ENCODE measurements around the gene ARHGAP19. TPM values are rescaled to one million over a fixed set of nuclear protein-coding genes. Genes with fewer than 3 reads are reported as not detected.

ARHGAP19 gene
- total RNA-seq, 4 donors from 2014 or later: 5.7 to 10.4 (median 9.2) TPM

DNA sequence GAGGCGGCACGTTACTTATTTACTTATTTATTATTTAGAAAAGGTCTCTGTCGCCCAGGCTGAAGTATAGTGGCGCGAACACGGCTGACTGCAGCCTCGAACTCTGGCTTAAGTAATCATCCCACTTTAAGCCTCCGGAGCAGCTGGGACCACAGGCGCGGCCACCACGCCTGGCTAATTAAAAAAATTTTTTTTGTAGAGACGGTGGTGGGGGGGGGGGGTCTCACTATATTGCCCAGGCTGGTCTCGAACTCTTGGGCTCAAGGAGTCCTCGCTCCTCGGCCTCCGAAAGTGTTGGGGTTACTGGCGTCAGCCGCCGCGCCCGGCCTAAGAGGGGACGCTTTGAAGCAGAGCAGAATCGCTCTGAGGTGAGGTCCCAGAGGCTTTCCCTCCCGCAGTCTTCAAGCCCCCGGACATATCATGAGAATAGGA is 42.8 kb upstream of the ARHGAP19 start:
- TF ChIP-seq, protein P1, sequence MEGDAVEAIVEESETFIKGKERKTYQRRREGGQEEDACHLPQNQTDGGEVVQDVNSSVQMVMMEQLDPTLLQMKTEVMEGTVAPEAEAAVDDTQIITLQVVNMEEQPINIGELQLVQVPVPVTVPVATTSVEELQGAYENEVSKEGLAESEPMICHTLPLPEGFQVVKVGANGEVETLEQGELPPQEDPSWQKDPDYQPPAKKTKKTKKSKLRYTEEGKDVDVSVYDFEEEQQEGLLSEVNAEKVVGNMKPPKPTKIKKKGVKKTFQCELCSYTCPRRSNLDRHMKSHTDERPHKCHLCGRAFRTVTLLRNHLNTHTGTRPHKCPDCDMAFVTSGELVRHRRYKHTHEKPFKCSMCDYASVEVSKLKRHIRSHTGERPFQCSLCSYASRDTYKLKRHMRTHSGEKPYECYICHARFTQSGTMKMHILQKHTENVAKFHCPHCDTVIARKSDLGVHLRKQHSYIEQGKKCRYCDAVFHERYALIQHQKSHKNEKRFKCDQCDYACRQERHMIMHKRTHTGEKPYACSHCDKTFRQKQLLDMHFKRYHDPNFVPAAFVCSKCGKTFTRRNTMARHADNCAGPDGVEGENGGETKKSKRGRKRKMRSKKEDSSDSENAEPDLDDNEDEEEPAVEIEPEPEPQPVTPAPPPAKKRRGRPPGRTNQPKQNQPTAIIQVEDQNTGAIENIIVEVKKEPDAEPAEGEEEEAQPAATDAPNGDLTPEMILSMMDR (IDR thresholded peaks at IDR 0.05; ENCODE audit: low read depth): no peak

DNA sequence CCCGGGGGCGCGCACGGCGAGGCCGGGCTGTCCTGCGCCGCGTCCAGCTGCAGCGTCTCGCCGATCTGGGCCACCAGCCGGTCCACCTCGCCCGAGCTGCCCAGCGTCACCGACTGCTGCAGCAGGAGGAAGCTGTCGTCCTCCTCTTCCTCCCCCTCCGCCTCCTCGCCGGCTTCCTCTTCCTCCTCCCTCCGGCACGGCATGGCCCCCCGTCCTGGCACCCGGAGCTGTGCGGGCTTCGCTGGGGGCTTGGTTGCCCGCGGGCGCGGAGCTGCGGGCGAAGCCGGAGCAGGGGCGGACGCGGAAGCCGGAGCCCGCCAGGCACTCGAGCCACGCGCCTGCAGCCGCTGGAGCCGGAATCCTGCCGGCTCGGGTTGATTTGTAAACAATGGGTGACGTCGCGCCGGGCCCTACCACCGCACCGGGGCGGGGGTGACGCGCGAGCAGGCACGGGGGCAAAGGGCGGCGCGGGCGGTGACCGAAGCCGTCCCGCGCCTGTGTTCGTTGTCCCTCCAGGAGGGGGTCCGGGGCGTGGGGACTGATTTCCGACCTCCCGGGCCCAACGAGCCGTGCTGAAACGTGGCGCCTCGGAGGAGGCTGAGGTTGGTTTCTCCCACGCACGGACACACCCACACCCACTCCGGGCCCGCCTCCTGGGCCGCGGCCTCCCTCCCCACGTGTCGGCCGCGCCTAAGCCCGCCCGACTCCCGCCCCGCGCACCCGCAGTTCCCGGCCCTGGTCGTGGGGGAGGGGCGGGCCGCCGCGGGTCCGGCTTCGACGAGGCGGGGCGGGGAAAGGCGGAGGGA is 42.1 kb upstream of the ARHGAP19 start, which contains the start of gene FRAT2:
Gene FRAT2 (minus strand): TSS at position 360 of the 806 bp plus-strand sequence. CDS start 157 bp downstream, at position 203.
- TF ChIP-seq, protein P1 (IDR thresholded peaks at IDR 0.05; ENCODE audit: low read depth): no peak

DNA sequence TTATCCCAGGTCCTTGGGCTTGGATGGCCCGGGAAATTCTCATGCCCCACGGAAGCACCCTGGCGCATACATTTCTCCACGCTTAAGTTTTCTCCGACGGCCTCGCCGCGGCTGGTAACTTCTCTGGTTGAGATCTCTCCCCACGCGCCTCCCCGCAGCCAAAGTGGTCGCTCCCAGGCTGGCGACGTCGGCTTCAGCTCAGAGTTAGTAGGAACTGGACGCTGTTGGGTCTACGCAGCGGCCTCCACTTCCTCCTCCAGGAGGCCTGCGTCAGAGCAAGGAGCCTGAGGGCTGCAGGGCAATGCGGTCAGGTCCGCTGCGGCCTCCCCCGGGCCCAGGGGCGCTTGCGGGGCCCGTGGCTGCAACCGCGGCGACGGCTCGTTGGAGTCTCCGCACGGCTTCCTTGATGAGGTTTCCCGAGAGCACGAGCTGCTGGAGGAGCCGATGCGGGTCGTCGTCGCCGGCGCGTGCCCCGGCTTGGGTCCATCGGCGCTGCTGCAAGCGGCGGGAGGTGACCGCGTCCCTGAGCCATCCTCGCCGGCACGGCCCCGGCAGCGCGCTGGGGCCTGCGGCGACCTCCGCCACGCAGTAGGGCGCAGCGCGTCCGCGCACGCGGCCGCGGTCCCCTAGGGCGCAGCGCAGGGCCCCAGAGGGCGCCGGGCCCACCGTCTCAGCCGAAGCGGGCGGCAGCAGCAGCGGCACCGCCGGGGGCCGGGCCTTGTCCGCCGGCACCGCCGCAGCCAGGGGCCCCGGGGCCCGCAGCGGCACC is 41.3 kb upstream of the ARHGAP19 start:
- TF ChIP-seq, protein P1 (IDR thresholded peaks at IDR 0.05; ENCODE audit: low read depth): no peak

DNA sequence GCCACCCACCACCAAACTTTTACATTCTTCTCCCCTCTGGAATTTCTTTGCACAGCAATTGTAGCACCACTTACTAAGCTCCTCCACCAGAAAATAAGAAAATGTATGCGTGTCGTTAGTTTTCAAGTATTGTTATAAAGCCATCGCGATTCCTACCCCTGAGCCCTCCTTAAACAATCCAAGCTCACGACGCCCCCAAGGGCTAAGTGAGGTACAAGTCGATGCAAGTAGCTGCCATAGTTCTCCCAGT is 40.8 kb upstream of the ARHGAP19 start:
- TF ChIP-seq, protein P1 (IDR thresholded peaks at IDR 0.05; ENCODE audit: low read depth): no peak

DNA sequence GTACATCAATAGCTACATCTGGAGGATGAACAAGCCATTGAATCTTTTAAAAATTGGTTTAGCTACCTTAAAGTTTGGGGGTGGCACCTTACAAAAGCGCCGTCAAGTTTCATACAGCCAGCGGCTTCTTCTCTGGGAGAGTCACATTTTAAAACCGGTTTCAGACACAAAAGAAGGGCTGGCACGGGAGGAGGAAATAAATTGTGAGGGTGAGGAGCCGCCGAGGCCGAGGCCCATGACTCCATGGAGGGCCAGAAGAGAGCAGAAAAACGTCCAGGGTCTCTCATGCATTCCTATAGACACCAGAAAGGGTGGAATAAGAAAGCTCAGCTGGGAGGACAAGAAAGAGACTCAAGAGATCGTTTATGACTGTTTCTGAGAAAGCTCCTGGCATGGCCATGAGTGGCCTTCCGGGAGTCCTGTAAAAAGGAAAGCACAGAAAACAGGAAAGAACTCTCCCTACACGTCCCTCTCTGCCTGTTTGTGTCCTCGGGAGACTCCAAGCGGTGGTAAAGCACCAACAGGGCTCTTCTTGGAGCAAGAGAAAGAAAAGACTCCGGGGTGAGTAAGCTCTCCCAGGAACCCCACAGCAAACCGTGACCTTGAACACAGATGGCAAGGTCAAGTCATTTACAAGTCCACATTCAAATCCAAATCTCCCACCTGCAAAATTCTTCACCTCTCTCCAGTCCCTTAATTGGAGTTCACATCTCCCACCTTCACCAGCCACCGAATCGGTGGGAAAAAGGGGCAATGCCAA is 40.3 kb upstream of the ARHGAP19 start:
- TF ChIP-seq, protein P1 (IDR thresholded peaks at IDR 0.05; ENCODE audit: low read depth): no peak

DNA sequence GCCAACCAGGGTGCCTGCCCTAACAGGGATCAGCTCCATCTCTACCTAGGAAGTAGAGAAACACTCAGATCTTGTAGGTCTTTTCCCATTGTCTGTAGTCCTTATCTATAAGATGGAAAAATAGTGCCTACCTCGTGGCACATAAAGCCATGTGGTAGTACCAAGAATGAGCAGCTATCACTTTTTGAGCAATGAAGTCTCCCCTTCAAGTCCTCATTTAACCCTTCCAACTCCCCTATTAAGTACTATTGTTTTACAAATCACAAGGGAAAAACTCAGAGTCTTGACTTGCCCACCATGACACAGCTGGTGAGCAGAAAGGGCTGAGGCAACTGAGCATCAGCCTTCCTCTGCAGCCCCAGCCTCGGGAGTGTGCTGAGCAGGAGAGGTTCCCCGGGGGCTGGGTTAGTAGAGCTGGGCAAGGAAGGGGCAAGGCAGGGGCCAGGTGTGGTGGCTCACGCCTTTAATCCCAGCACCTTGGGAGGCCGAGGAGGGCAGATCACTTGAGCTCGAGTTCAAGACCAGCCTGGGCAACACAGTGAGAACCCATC is 38.8 kb upstream of the ARHGAP19 start:
- TF ChIP-seq, protein P1 (IDR thresholded peaks at IDR 0.05; ENCODE audit: low read depth): no peak

Measured in subcutaneous adipose tissue (tissue), 4 donors.